Panc1 (cell line): ENCODE data around the gene VAT1. TPM values are rescaled to one million over a fixed set of nuclear protein-coding genes. Genes with fewer than 3 reads are reported as not detected.

Experiments
- ATAC-seq: fragments of 200-7000 bp; cut with Tn5 transposase; 2 replicates; pipeline ENCODE4 v1.9.1; 2020; ENCODE audit warnings: mild to moderate bottlenecking, moderate library complexity
- BruUV-seq: library from RNA; stranded (reverse); fragments of 400-500 nt; replicated peaks from 2 replicates; lab custom pipeline; 2021; lab: Mats Ljungman, UMichigan
- CTCF ChIA-PET: fragments of 300-600 bp; sonication (Branson Sonifier 250); formaldehyde crosslinking; loops from one replicate; lab custom pipeline; 2022; ENCODE audit warnings: antibody characterized with exemption; lab: Charles Lee
- POLR2A ChIA-PET: fragments of 300-600 bp; sonication (Branson Sonifier 250); formaldehyde crosslinking; loops from one replicate; lab custom pipeline; 2022; ENCODE audit warnings: antibody characterized with exemption; lab: Charles Lee
- DNase-seq: peaks from one replicate; pipeline ENCODE4 v3.0.0-alpha.2; 2010; ENCODE audit warnings: low read depth, low spot score
- H3K27ac ChIP-seq: 2 replicates; pipeline ENCODE4 v1.5.1; 2011; ENCODE audit warnings: mild to moderate bottlenecking, low read length, inconsistent platforms
- H3K27me3 ChIP-seq: fragments of 200-500 bp; sonication (Bioruptor generic); 2 replicates; pipeline ENCODE4 v1.6.0; 2014; ENCODE audit warnings: low read length, inconsistent platforms; ENCODE audit not compliant: control insufficient read depth, insufficient read depth
- H3K36me3 ChIP-seq: fragments of 200-500 bp; sonication (Bioruptor generic); 2 replicates; pipeline ENCODE4 v1.5.1; 2014; ENCODE audit warnings: inconsistent platforms, mild to moderate bottlenecking, low read length, moderate library complexity; ENCODE audit not compliant: control insufficient read depth, insufficient read depth
- H3K4me1 ChIP-seq: 2 replicates; pipeline ENCODE4 v1.5.1; 2011; ENCODE audit warnings: inconsistent platforms, mild to moderate bottlenecking, low read length, moderate library complexity; ENCODE audit not compliant: control insufficient read depth, insufficient read depth
- H3K4me3 ChIP-seq, 2 experiments: 2 replicates each; pipeline ENCODE4 v1.5.1; 2011 to 2012; ENCODE audit warnings: low read depth in 2 of 2, low read length in 2 of 2, mild to moderate bottlenecking in 2 of 2, inconsistent platforms in 1 of 2, moderate library complexity in 1 of 2
- H3K9me3 ChIP-seq: fragments of 200-500 bp; sonication (Bioruptor generic); 2 replicates; pipeline ENCODE4 v1.5.1; 2014; ENCODE audit warnings: low read depth, mild to moderate bottlenecking, inconsistent platforms, low read length, moderate library complexity; ENCODE audit not compliant: control insufficient read depth, insufficient read depth
- CTCF ChIP-seq: fragments of 450-650 bp; IDR thresholded peaks from 2 replicates; pipeline ENCODE4 v1.5.1; 2017; ENCODE audit warnings: mild to moderate bottlenecking
- POLR2AphosphoS5 ChIP-seq: IDR thresholded peaks from 2 replicates; pipeline ENCODE4 v1.6.1; 2012; ENCODE audit warnings: mild to moderate bottlenecking, low read depth, low read length, moderate library complexity
- REST ChIP-seq, 2 experiments: IDR thresholded peaks; 2 replicates each; pipeline ENCODE4 v1.6.1; 2011 to 2012; ENCODE audit warnings: low read depth in 2 of 2, control low read depth in 1 of 2, low read length in 1 of 2, mild to moderate bottlenecking in 1 of 2, moderate library complexity in 1 of 2; ENCODE audit not compliant: insufficient read depth in 1 of 2
- SIN3A ChIP-seq: IDR thresholded peaks from 2 replicates; pipeline ENCODE4 v1.6.1; 2012; ENCODE audit warnings: low read depth, mild to moderate bottlenecking, low read length, moderate library complexity, borderline replicate concordance; ENCODE audit not compliant: insufficient read depth
- TCF7L2 ChIP-seq: IDR thresholded peaks from 2 replicates; pipeline ENCODE4 v1.6.1; 2011; ENCODE audit warnings: mild to moderate bottlenecking, low read depth, low read length, inconsistent platforms
- in situ Hi-C: cut with HindIII; loops from 2 replicates; pipeline ENCODE4 v1.10.0; 2016; ENCODE audit warnings: low sequenced_read_pairs, low pct_unique_long_range_greater_than_20kb
- intact Hi-C: fragments of 100-400 bp; cut with micrococcal nuclease; formaldehyde crosslinking; loops from one replicate; pipeline ENCODE4 v1.10.0; 2022; ENCODE audit not compliant: unreplicated experiment
- total RNA-seq: library from RNA; stranded (reverse); gene quantifications from one replicate; pipeline ENCODE4 v1.2.1, GENCODE V29; 2021; ENCODE audit not compliant: unreplicated experiment

VAT1 gene
- total RNA-seq, 1 experiment from 2014 or later = 169 TPM

GRCh38 chr17:42989726-42990652, 32.2 kb downstream of the VAT1 start:
- Histone ChIP-seq H3K27me3 (no peaks in the 10 kb centered on the region), H3K9me3 (no peaks in the 10 kb centered on the region), H3K36me3 (peaks cover 5% of the 10 kb centered on the region), H3K27ac (no peak overlapping the region), H3K4me3 (no peak overlapping the region), H3K4me1 (peaks cover 11% of the 10 kb centered on the region; the same call in 1 of the 2 replicates)
- ATAC-seq (peak; percentile 78), DNase-seq (no peak)
- POLR2A ChIA-PET = no interaction called here
- TF ChIP-seq TCF7L2 (no peak), SIN3A (no peak), POLR2AphosphoS5 (no peak), CTCF (no peak), REST (IDR thresholded peaks at IDR 0.05; ENCODE audit: insufficient read depth in 1 of 2, low read depth in 2 of 2, low read length in 1 of 2) (no peak)
- no TSS peak for BruUV-seq
- in situ Hi-C loops (no loop called here), intact Hi-C loops (no loop called here)
- CTCF ChIA-PET = interaction anchor here (0.6 kb wide), 1 partner anchor 8 kb away, joined by 3 read pairs; the partner anchor contains the start of gene RPL27

GRCh38 chr17:42989141-42989540, 33.0 kb downstream of the VAT1 start:
- CTCF ChIA-PET = no interaction called here
- BruUV-seq = no TSS peak
- intact Hi-C loops (no loop called here), in situ Hi-C loops (no loop called here)
- ATAC-seq = no peak
- H3K9me3 ChIP-seq = no peaks in the 10 kb centered on the region
- POLR2A ChIA-PET = no interaction called here
- no peak overlapping the region for H3K4me3 ChIP-seq
- H3K27me3 ChIP-seq = no peaks in the 10 kb centered on the region
- peaks cover 11% of the 10 kb centered on the region; the same call in 1 of the 2 replicates for H3K4me1 ChIP-seq
- DNase-seq = no peak
- TF ChIP-seq REST (IDR thresholded peaks at IDR 0.05; ENCODE audit: insufficient read depth in 1 of 2, low read depth in 2 of 2, low read length in 1 of 2) (no peak), CTCF (no peak), POLR2AphosphoS5 (no peak), TCF7L2 (no peak), SIN3A (no peak)
- H3K27ac ChIP-seq = no peak overlapping the region
- H3K36me3 ChIP-seq = peaks cover 5% of the 10 kb centered on the region
